DLD1 (cell line): ENCODE results near the gene EVI5.
"Not testable (repeated sequence)": the region's sequence is repeated elsewhere in the genome, so short reads cannot be mapped to it uniquely, and the experiment has no call there.

ENCODE experiments used
- in situ Hi-C: cut with HindIII; loops from 2 replicates; pipeline ENCODE4 v1.10.0; 2017; ENCODE audit warnings: low sequenced_read_pairs

Gene EVI5

DNA sequence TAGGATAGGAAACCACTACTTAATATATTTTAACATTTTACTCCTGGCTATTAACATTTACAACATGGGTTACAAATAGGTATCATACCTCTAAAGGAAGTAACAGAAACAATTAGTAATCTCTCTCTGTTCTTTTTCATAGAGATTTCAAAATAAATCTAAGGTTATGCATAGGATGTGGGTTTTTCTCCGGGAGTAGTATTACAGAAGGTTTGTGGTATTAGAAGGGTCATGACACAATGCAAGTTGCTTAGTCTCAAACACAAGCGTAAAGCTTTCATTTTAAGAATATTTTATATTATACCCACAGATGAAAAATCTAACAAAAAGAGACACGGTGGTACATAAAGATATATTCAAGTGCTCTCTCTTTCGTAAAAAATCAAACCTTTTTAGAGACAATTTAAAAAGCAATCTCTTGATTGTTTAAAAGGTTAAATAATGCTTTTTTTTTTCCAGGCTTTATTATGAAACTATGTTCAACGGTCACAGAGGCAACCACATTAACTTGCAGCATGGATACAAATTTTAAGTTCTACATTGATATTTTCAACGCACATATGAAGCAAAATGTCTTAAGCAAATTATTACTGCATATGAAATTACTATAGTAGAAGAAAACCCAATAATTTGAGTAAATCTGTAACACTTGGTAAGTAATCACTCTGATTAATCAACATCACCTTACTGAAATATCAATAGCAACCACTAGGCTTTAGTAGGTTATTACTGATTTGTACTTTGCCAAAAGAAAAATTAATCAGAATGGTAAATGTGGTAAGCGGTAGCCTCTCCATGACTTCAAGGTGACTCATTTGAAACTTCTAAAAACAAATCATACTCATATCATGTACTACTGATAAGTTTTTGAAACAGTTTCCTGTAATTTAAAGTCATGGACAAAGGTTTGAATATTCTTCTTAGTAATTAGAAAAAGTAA, 200.8 kb downstream of the EVI5 start:
- in situ Hi-C loops, result no loop called here

- in situ Hi-C loops, result no loop called here
Measured at GRCh38 chr1:92577261-92577895, 207.5 kb downstream of the EVI5 start.

DNA sequence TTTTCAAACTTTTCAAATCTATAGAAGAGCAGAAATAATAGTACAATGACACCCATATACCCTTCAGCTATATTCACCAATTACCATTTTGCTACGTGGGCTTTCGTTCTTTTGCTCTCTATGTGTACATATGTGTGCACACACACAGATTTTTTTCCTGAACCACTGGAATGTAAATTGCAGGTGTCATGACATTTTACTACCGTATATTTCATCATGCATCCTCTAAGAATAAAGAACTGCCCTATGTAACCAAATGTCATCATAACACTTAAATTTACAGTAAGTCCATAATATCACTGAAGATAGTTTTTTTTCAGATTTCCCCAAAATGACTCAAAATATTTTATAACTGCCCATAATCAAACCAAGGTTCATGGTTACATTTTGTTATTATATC, 209.8 kb downstream of the EVI5 start:
- in situ Hi-C loops, result no loop called here

- in situ Hi-C loops, result no loop called here
Measured at GRCh38 chr1:92572520-92572919, 212.4 kb downstream of the EVI5 start.

DNA sequence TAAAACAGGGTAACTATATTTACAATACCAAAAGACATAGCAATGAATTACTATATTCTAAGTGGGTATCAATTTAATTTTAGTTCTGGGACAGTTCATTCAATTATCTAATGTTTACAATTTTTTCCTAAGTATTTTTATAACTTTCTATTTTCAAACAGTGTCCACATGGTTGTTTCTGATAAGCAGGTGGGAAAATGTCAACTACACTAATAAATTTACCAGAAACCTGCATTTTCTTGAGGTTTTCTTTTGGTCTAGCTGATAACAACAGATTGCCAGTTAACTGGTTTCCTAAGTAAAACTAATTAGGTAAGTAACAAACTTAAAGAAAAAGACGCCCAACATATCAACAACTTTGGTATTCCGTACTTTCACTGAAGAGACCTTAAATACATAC, 213.3 kb downstream of the EVI5 start:
- in situ Hi-C loops, result no loop called here

- in situ Hi-C loops, result no loop called here
Measured at GRCh38 chr1:92567211-92567868, 217.6 kb downstream of the EVI5 start.

DNA sequence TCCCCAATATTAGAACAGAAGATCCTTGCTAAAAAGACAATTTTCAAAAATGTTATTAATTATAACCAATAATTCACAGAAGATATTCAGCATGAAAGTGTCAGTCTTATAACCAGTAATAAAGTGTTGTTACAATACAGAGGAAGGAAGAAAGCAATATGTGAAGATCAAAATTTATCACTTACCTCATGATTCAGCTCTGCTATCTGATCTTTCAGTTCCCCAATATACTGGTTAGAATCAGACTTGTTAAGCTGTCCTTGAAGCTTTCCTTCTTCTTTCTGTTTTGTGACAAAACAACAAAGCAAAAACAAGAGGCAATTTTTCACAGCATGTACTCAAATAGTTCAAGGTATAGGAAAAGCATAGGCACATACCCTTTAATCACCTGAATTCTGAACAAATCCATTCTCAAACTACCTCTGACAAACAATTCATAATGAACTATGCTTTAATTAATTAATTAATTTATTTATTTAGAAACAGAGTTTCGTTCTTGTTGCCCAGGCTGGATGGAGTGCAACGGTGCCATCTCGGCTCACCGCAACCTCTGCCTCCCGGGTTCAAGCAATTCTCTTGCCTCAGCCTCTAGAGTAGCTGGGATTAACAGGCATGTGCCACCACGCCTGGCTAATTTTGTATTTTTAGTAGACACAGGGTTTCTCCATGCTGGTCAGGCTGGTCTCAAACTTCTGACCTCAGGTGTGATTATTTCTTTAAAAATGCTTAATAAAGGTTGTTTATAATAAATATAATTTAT, 221.3 kb downstream of the EVI5 start:
- in situ Hi-C loops, result no loop called here

DNA sequence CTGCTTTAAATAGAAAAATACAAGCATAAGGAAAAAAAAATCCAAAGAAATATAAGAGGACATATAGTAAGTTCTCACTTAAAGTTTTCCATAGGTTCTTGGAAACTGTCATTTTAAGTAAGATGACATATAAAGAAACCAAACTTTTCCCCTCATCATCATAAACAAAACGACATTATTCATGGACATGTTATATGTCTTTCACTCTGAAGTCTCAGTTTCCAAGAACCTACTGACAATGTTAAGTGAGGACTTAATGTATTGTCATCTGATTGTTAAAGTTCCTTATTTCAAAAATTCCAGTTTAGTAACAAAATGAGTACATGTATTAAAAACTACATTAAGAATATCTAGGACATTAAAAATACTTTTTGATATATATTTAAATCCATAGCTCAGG, 228.6 kb downstream of the EVI5 start:
- in situ Hi-C loops, result no loop called here

DNA sequence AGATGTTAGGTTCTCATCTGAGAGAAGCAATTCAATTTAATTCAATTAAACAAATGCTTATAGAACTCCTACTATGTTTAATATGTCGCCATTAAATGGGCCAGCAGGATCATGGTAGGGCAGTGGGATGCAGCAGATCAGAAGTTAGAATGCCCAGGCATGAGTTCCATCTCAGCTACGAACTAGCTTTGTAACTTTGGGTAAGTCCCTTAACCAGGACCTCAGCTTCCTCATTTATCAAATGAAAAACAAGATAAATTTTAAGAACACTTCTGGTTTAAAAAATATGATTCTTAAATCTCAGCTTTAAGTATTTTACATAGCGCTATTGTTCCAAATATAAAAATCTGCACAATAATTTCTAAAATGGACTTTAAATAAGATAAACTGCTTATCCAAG, 230.7 kb downstream of the EVI5 start:
- in situ Hi-C loops, result no loop called here

GRCh38 chr1:92551916-92552315, 233.0 kb downstream of the EVI5 start:
- in situ Hi-C loops, result no loop called here

DNA sequence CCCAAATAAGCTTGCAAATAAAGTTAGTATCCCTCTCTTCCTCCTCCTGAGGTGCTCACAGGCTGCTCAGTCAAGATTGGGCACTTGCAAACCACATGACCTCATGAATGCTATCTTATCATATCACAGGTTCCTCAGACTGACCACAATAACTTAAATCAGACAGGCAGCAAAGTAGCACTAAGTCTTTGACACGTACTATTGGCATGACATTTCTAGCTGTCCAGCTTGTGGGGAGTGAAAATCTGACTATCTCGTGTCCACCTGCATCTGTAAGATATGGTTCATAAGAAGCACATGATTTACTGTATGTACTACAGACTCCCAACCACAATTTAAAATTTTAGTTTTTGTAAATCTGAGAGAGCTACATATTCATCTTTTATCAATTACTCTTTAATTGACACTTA, 240.1 kb downstream of the EVI5 start:
- in situ Hi-C loops, result no loop called here

- in situ Hi-C loops, result no loop called here
Measured at GRCh38 chr1:92543131-92544055, 241.5 kb downstream of the EVI5 start.

DNA sequence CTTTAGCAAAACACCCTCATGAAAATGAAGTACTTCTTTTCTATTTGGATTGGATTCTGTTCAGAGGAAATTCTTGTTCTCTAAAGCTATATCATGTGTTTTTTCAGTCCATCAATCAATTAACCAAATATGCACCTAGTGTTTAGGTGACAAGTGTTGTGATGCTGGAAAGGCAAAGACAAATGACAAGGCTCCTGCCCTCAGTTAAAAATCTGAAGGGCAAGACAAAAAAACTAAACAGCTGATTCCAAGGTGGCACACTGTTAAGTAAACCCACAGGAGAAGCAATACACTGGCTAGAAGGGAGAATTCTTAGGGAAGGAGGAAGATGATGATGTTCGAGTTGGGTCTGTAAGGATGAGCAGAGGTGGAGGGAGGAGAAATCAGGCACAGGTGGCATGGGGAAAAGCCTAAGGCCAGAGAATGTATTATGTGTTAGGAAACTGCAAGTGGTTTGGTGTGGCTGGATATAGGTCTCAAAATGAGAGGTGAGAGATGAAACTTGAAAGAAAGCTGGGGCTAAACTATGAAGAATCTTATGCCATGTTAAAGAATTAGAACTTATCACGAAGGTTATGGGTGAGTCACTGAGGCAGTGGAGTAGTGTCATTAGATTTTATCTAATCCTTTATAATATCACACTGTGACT, 246.4 kb downstream of the EVI5 start:
- in situ Hi-C loops, result no loop called here

DNA sequence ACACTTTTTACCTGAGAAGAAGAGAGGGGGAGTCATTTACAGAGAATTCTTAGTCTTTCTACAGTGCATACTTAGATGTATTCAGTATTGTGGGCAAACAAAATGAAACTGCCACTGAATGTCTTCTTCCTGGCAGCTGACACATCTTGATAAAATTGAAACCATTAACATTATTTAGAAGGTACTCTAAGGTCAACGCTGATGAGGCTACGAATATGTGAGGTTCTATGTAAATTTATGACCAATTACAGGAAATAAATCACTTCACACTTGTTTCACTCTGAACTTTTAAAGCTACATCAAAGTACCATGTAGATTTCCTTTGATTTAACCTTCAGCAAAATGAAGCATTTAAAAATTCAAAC, 246.9 kb downstream of the EVI5 start:
- in situ Hi-C loops, result no loop called here

DNA sequence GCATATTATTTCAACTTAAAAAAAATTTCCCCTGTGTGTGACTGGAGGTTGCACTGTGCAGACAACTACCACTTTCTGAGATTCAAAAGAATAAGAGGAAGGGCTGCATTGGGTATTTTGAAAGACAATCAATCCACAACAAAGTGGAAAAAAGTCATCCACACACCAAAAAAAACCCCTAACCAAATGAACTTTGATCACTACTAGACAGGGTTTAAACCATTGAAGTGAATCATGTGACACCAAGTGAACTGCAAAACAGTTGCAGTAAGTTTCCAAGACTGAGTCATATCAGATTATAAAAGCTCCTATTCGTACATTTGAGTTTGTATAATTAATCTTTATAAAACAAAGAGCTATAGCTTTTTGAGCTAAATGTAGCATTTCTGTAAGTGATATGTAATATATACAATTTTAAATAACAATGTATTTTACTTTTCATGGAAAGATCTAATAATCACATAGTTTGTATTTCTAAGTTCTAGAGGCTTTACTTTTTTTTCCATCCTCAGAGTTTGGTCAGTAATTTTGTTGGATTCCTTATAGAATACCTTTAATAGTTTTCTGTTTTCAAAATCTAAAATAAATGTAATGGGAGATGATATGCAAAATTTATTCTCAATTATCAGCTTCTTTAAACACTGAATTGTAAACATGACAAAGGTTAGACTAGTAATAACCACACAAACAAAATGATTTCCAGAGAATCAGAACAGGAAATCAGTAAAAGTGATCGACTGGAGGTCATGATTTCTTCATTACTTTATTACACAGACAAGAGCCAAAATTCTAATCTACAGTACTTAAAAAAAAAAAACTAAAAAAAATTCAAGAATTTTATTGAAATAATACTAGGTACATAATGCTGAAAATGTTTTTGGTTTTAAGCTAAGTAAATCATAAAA, 247.7 kb downstream of the EVI5 start:
- in situ Hi-C loops, result no loop called here

GRCh38 chr1:92536211-92536979, 248.5 kb downstream of the EVI5 start:
- in situ Hi-C loops, result no loop called here

GRCh38 chr1:92532371-92532770, 252.5 kb downstream of the EVI5 start:
- in situ Hi-C loops, result not testable (repeated sequence)

GRCh38 chr1:92531939-92532338, 253.0 kb downstream of the EVI5 start:
- in situ Hi-C loops, result not testable (repeated sequence)
